HTERT RPE-1 (cell line): ENCODE measurements around the gene ERN1.

Experiments
- in situ Hi-C: fragments of 300-500 bp; cut with MboI; formaldehyde crosslinking; loops from 4 replicates; pipeline ENCODE4 v1.14.3; 2020; ENCODE audit warnings: low sequenced_read_pairs

Gene ERN1

GRCh38 chr17:64087252-64088005 is 42.5 kb downstream of the ERN1 start:
- in situ Hi-C loops: no loop called here

DNA sequence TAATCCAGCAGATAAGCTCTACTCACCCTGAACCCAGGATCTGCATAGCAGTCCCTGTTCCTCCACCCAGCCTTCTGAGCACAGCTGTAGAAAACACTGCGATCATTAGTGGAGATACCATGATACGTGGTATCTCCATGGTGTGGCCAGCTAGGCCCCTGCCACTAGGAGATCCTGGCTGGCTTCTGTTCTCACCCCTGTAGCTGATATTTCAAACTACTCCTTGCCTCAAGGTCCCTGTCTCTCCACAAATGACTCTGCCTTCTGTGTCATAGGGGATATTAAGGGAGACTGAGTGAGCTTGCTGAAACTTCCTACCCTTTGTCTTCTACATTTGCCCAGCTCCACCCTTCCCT is 44.3 kb downstream of the ERN1 start:
- in situ Hi-C loops: no loop called here

GRCh38 chr17:64084940-64085649 is 44.8 kb downstream of the ERN1 start:
- in situ Hi-C loops: no loop called here

DNA sequence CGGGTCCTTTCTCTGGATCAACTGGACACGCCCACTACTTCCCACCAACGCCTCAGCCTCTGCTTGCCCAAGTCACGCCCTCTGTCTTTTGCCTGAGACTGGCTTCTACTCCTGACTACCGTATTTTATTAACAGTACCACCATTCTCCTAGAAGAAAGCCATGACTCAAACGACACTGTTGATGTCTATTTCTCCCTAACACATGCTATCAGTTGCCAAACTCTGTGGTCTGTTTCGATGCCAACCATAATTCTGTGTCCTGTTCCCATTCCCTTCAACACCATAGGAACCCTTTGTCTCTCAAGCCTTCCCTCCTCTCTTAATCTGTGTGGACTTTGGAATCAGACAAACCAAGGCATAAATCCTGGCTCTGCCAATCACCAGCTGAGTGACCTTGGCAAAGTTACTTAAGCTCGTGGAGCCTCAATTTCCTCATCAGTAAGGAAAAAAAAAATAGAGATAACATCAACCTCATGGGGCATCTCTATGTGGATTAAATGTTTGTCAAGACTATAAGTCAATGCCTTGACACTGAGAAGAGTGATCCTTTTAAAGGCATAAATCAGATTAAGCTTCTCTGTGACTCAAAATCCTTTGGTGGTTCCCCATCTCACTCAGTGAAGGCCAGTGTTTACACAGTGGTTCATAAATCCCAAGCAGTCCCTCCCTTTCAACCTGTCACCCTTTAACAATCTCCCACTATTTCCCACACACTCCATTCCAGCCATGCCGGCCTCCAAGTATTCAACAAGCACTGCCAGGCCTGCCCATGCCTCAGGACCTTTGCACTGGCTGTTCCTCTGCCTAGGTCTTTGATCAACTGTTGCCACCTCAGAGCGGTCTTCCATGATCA is 45.6 kb downstream of the ERN1 start:
- in situ Hi-C loops: no loop called here

- in situ Hi-C loops: no loop called here
These were observed 46.3 kb downstream of the ERN1 start for GRCh38 chr17:64083563-64084085.

DNA sequence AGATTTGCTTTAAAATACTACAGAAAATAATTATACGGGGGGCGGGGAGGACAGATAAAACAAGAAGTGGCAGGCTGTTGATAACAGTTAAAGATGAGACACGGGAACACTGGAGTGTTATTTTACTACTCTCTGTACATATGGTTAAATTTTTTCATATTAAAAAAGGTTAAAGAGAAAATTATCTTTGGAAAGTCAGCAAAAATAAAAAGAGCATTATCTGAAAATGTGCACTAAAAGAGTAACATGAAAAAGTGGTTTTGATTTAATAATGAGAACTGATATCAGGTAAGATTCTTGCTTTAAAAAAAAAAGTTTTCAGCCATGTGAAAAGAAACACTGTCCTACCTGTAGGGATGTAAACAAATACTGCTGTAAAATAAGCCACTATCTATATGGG is 46.9 kb downstream of the ERN1 start:
- in situ Hi-C loops: no loop called here

- in situ Hi-C loops: no loop called here
These were observed 47.8 kb downstream of the ERN1 start for GRCh38 chr17:64081802-64082799.

- in situ Hi-C loops: no loop called here
These were observed 49.7 kb downstream of the ERN1 start for GRCh38 chr17:64080174-64080618.

DNA sequence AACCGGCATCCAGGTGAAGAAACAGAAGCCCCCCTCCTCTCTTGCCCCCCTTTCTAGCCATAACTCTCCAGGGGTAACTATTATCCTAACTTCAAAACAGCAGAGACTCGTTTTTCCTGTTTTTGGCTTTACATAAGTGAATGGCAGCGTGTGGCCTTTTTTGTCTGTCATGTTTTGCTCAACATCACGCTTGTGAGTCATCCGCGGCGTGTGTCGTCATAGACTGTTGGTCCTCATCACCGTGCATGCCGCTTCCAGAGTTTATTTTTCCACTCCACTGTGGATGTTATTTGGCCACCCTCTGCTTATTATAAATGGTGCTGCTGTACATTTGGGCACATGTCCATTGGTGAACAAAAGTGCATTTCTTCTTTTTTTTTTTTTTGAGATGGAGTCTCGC is 52.6 kb downstream of the ERN1 start:
- in situ Hi-C loops: no loop called here

DNA sequence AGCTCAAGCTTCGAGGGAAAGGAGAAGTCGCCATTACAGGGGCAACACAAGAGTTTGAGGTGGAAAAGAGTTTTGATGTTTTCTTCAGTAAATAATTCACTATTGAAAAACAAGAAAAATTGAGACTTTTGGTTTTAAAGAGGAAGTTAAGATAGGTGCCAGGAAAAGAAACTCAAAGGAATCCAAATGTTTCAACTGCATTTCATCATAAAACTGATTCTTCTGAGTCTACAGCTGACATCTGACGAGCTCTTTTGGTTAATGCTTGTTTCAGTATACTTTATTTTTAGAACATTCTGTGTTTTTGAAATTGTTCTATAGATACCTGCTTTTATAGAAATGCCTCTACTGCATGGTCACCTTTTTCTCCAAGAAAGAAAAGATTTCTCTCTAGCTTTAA is 54.0 kb downstream of the ERN1 start:
- in situ Hi-C loops: no loop called here

DNA sequence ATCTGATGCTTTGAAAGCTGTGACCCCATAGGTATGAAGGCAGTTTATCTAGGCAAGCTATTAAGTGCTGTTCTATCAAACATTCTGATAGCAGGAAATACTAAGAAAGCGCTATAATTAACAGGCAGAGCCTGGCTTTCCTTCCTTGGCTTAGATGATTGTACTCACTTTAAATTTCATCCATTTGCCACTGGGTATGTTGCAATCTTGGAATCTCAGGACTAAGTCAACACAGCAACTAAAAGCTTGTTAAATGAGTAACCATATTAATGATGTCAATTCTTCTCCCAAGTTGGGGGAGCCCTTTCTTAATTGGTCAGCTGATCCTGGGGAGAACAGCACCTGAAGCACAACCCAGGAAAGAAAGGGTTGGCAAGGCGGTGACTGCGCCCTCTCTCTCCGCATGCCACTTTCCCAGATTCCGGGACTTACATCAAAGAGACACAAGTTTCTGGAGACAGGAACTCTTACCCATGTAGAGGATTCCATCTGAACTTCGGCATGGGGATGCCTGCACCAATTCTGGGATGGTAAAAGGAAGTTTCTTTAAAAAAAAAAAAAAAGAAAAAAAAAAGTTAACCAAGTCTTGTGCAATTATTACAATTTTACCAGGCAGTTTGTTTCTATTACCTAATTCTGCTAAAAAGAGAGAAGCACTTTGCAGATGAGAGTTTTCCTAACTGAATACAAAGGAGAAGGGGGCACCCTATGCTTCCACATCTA is 55.1 kb downstream of the ERN1 start:
- in situ Hi-C loops: no loop called here

DNA sequence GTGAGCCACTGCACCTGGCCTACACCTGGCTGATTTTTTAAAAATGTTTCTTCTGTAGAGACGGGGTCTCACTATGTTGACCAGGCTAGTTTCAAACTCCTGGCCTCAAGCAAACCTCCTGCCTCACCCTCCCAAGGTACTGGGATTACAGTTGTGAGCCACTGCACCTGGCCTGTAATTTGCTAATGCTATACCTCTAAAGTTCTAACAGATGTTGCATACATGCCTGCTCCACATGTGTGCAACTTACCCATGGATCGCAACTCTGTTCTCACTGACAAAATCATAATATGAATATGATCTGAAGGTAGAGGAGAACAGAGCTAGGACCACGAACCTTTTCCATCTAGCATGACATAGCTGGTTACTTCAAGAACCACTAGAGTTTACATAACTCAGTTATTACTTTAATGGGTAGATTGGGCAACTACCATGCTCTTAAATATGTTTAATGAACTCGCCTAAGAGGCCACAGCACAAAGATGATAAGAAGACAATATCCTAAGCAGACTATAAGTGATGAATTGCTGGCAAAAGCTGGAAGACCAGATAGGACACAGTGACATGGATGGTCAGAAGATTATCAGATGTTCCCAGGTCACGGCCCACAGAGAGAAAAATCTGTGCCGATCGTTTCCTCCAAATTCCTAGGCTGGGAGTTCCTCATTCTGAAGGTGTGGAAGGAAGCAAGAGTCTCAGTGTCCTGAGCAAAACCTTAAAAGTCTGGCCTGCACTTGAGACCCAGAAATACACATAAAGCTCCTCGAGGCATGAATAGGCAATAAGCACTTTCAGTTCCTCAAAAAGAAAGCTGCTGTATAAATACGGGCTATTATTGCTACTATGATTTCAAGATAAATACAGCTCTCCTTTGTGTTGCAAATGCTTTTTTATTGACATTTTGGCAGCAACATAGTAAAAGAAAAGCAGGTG is 55.9 kb downstream of the ERN1 start:
- in situ Hi-C loops: no loop called here

- in situ Hi-C loops: no loop called here
These were observed 58.8 kb downstream of the ERN1 start for GRCh38 chr17:64071111-64071510.

- in situ Hi-C loops: no loop called here
These were observed 59.7 kb downstream of the ERN1 start for GRCh38 chr17:64070213-64070612.

GRCh38 chr17:64069143-64069542 is 60.8 kb downstream of the ERN1 start:
- in situ Hi-C loops: no loop called here

GRCh38 chr17:64067657-64068056 is 62.3 kb downstream of the ERN1 start:
- in situ Hi-C loops: no loop called here

GRCh38 chr17:64066716-64067115 is 63.2 kb downstream of the ERN1 start:
- in situ Hi-C loops: no loop called here

- in situ Hi-C loops: no loop called here
These were observed 64.8 kb downstream of the ERN1 start for GRCh38 chr17:64065161-64065560.
